ENCODE measurements around the gene PRDM9.

PRDM9 gene

DNA sequence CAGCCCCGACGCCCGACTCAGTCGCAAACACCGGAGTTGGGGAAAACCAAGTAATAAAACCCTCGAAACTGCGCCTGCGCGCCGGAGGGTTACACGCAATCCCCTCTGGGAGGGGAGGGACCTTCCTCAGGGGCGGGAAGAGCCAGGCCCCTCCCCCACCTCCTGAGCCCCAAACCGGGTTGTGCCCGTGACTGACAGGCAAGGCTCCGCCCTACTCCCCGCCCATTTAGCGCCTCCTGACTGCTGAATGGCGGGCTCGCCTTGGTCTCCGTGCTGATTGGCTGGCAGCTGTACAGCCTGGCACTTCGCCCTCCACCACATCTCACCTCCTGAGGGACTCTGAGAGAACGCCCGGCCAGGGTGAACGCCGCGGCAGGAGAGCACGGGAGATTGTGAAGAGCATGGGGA, at the start of gene PRDM9:
PRDM9 (plus strand) TSS at position 332 of the 408 bp plus-strand sequence. CDS start 1,425 bp downstream, outside the sequence.
- H3K9ac ChIP-seq (ENCODE audit: insufficient read length, low read depth): peak within 1 kb of the TSS; percentile 72
- no peaks in the 10 kb centered on the region for H3K4me1 ChIP-seq (ENCODE audit: insufficient read depth, insufficient read length)
- TF ChIP-seq ZNF274 (IDR thresholded peaks at IDR 0.05; ENCODE audit: low read depth, low read length) (no peak), YY1 (IDR thresholded peaks at IDR 0.05; ENCODE audit: insufficient read depth, insufficient read length) (no peak), SUZ12 (IDR thresholded peaks at IDR 0.05; ENCODE audit: extremely low read depth, insufficient read depth, insufficient read length) (no peak)
- H3K36me3 ChIP-seq (ENCODE audit: insufficient read depth, insufficient read length, low read length): no peaks in the 10 kb centered on the region
- peak within 1 kb of the TSS; percentile 53 for H3K4me3 ChIP-seq (ENCODE audit: insufficient read length, low read depth)
- H3K27me3 ChIP-seq (ENCODE audit: insufficient read depth, insufficient read length): no peaks in the 10 kb centered on the region
- H3K9me3 ChIP-seq (ENCODE audit: insufficient read depth, low read length): peaks cover 5% of the 10 kb centered on the region; the same call in 1 of the 2 replicates
- peak; percentile 89 for DNase-seq (ENCODE audit: low read depth, low spot score)

DNA sequence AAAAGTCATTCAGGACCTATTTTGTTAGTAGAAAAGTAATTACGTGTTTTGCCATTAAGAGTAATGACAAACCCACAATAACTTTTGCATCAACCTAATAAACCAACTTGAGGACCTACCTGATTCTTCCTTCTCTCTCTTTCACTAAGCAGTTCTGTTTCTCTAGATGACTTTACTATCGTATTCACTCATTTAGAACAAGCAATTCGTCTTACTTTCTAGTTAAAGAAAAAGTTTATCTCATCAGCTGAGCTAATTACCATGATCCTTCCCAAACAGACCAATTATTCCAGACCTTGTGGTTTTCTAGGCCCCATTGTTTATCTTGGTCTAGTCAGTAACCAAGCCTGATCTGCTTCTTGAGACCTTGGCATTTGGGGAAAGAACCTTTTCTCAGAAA, 49.6 kb upstream of the PRDM9 start:
- no peak for DNase-seq (ENCODE audit: low read depth, low spot score)
- Histone ChIP-seq H3K4me3 (ENCODE audit: insufficient read length, low read depth) (no peak overlapping the region), H3K27me3 (ENCODE audit: insufficient read depth, insufficient read length) (no peaks in the 10 kb centered on the region), H3K36me3 (ENCODE audit: insufficient read depth, insufficient read length, low read length) (no peaks in the 10 kb centered on the region), H3K9me3 (ENCODE audit: insufficient read depth, low read length) (no peaks in the 10 kb centered on the region), H3K9ac (ENCODE audit: insufficient read length, low read depth) (no peak overlapping the region), H3K4me1 (ENCODE audit: insufficient read depth, insufficient read length) (no peaks in the 10 kb centered on the region)
- TF ChIP-seq SUZ12 (IDR thresholded peaks at IDR 0.05; ENCODE audit: extremely low read depth, insufficient read depth, insufficient read length) (no peak), YY1 (IDR thresholded peaks at IDR 0.05; ENCODE audit: insufficient read depth, insufficient read length) (no peak), ZNF274 (IDR thresholded peaks at IDR 0.05; ENCODE audit: low read depth, low read length) (no peak)

DNA sequence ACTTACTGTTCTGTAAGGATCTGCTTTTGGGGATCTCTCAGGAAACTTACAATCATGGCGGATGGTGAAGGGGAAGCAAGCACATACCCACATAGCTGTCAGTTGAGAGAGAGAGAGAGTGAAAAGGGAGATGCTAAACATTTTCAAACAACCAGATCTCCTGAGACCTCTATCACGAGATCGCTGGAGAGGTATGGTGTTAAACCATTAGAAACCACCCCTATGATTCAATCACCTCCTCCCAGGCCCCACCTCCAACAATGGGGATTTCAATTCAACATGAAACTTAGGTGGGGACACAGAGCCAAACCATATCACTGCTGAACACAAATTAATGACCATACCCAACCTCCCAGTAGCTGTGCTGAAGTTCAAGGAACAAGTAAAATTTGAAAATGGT, 48.2 kb upstream of the PRDM9 start:
- TF ChIP-seq ZNF274 (IDR thresholded peaks at IDR 0.05; ENCODE audit: low read depth, low read length): no peak
- TF ChIP-seq YY1 (IDR thresholded peaks at IDR 0.05; ENCODE audit: insufficient read depth, insufficient read length): no peak
- TF ChIP-seq SUZ12 (IDR thresholded peaks at IDR 0.05; ENCODE audit: extremely low read depth, insufficient read depth, insufficient read length): no peak
- no peak overlapping the region for H3K9ac ChIP-seq (ENCODE audit: insufficient read length, low read depth)
- no peaks in the 10 kb centered on the region for H3K27me3 ChIP-seq (ENCODE audit: insufficient read depth, insufficient read length)
- DNase-seq (ENCODE audit: low read depth, low spot score): no peak
- H3K4me3 ChIP-seq (ENCODE audit: insufficient read length, low read depth): no peak overlapping the region
- no peaks in the 10 kb centered on the region for H3K9me3 ChIP-seq (ENCODE audit: insufficient read depth, low read length)
- no peaks in the 10 kb centered on the region for H3K4me1 ChIP-seq (ENCODE audit: insufficient read depth, insufficient read length)
- H3K36me3 ChIP-seq (ENCODE audit: insufficient read depth, insufficient read length, low read length): no peaks in the 10 kb centered on the region

DNA sequence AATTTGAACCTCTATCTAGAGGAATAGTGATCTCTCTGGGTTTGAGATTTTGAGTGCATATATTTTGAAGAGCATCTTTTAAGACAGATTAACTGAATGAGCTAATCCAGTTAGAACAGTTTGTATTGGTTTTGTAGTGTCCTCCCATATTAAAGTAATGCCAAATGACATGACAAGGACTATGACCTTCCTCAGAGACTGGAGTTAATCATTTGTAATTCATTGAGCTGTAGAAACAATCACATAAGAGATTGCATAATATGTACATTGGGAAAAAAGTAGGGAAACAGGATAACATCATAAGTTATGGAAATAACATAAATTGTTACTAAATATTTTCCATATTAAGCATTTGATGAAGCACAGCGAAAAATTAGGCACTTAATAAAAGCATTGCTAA, 45.8 kb upstream of the PRDM9 start:
- no peaks in the 10 kb centered on the region for H3K36me3 ChIP-seq (ENCODE audit: insufficient read depth, insufficient read length, low read length)
- no peak for DNase-seq (ENCODE audit: low read depth, low spot score)
- peaks cover 7% of the 10 kb centered on the region; the same call in 1 of the 2 replicates for H3K9me3 ChIP-seq (ENCODE audit: insufficient read depth, low read length)
- TF ChIP-seq YY1 (IDR thresholded peaks at IDR 0.05; ENCODE audit: insufficient read depth, insufficient read length) (no peak), SUZ12 (IDR thresholded peaks at IDR 0.05; ENCODE audit: extremely low read depth, insufficient read depth, insufficient read length) (no peak), ZNF274 (IDR thresholded peaks at IDR 0.05; ENCODE audit: low read depth, low read length) (no peak)
- no peaks in the 10 kb centered on the region for H3K4me1 ChIP-seq (ENCODE audit: insufficient read depth, insufficient read length)
- H3K27me3 ChIP-seq (ENCODE audit: insufficient read depth, insufficient read length): no peaks in the 10 kb centered on the region
- no peak overlapping the region for H3K4me3 ChIP-seq (ENCODE audit: insufficient read length, low read depth)
- no peak overlapping the region for H3K9ac ChIP-seq (ENCODE audit: insufficient read length, low read depth)

DNA sequence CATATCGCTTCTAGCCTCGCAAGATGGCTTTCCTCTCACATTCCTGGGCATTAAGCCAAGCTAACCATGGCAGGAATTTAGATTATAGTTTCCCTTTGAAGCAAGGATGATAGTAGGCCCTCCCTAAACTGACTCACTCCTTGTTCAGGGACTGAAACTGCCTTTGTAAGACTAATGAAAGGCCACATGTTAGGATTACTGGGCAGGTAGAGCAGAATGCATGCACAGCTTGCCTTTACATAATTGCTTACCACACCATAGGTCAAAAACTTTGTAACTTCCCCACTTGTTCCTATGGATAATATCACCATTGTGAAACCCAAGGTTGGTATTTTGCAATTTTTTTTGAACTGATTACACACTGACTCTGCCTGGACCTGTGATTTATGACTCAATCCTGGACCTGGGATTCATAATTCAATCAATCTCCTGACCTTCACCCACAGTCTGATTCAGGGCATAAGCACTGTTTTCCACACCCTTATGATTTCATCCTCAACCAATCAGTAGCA, 41.0 kb upstream of the PRDM9 start:
- no peaks in the 10 kb centered on the region for H3K27me3 ChIP-seq (ENCODE audit: insufficient read depth, insufficient read length)
- no peaks in the 10 kb centered on the region for H3K4me1 ChIP-seq (ENCODE audit: insufficient read depth, insufficient read length)
- H3K9ac ChIP-seq (ENCODE audit: insufficient read length, low read depth): no peak overlapping the region
- DNase-seq (ENCODE audit: low read depth, low spot score): no peak
- TF ChIP-seq ZNF274 (IDR thresholded peaks at IDR 0.05; ENCODE audit: low read depth, low read length) (no peak), SUZ12 (IDR thresholded peaks at IDR 0.05; ENCODE audit: extremely low read depth, insufficient read depth, insufficient read length) (no peak), YY1 (IDR thresholded peaks at IDR 0.05; ENCODE audit: insufficient read depth, insufficient read length) (no peak)
- peaks cover 10% of the 10 kb centered on the region; the same call in 1 of the 2 replicates for H3K9me3 ChIP-seq (ENCODE audit: insufficient read depth, low read length)
- H3K4me3 ChIP-seq (ENCODE audit: insufficient read length, low read depth): no peak overlapping the region
- no peaks in the 10 kb centered on the region for H3K36me3 ChIP-seq (ENCODE audit: insufficient read depth, insufficient read length, low read length)

DNA sequence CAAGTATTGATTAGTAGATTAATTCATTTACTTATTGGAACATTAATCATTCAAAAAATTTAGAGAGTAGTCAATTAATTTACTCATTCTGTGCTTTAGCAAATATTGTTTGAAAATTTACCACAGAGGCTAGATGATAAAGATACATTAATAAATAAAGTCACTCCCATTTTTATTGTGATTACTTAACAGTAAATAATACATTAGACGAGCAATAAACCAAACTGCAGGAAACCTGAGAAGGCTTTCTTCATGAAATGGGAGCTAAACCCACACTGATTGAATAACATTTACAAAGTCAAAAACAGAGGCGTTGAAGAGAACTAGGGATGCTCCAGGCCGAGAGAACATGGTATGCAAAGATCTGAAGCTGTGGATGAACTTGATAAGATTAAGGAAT, 38.8 kb upstream of the PRDM9 start:
- TF ChIP-seq YY1 (IDR thresholded peaks at IDR 0.05; ENCODE audit: insufficient read depth, insufficient read length) (no peak), SUZ12 (IDR thresholded peaks at IDR 0.05; ENCODE audit: extremely low read depth, insufficient read depth, insufficient read length) (no peak), ZNF274 (IDR thresholded peaks at IDR 0.05; ENCODE audit: low read depth, low read length) (no peak)
- DNase-seq (ENCODE audit: low read depth, low spot score): no peak
- no peak overlapping the region for H3K9ac ChIP-seq (ENCODE audit: insufficient read length, low read depth)
- H3K9me3 ChIP-seq (ENCODE audit: insufficient read depth, low read length): peaks cover 10% of the 10 kb centered on the region; the same call in 1 of the 2 replicates
- no peak overlapping the region for H3K4me3 ChIP-seq (ENCODE audit: insufficient read length, low read depth)
- H3K4me1 ChIP-seq (ENCODE audit: insufficient read depth, insufficient read length): no peaks in the 10 kb centered on the region
- H3K36me3 ChIP-seq (ENCODE audit: insufficient read depth, insufficient read length, low read length): no peaks in the 10 kb centered on the region
- no peaks in the 10 kb centered on the region for H3K27me3 ChIP-seq (ENCODE audit: insufficient read depth, insufficient read length)

DNA sequence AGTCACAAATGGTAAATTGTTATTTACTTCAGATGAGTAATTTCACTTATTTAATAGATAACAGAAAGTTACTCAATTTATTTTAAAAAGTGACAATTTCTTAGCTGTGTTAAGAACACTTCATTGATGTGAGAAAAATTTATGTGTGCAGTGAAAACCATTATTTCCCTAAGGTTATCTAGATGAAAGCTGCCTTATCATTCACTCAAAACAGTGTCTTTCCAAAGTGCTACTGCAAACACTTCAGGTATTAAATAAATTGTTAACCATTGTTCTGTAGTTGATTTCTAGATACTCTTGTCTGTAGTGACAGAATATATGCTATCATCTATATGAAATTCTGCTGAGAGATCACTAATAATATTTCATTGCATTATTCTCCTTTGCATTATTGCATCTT, 33.5 kb upstream of the PRDM9 start:
- no peak for DNase-seq (ENCODE audit: low read depth, low spot score)
- TF ChIP-seq SUZ12 (IDR thresholded peaks at IDR 0.05; ENCODE audit: extremely low read depth, insufficient read depth, insufficient read length): no peak
- no peak for TF ChIP-seq ZNF274 (IDR thresholded peaks at IDR 0.05; ENCODE audit: low read depth, low read length)
- TF ChIP-seq YY1 (IDR thresholded peaks at IDR 0.05; ENCODE audit: insufficient read depth, insufficient read length): no peak
- Histone ChIP-seq H3K27me3 (ENCODE audit: insufficient read depth, insufficient read length) (no peaks in the 10 kb centered on the region), H3K9ac (ENCODE audit: insufficient read length, low read depth) (no peak overlapping the region), H3K9me3 (ENCODE audit: insufficient read depth, low read length) (no peaks in the 10 kb centered on the region), H3K4me3 (ENCODE audit: insufficient read length, low read depth) (no peak overlapping the region), H3K36me3 (ENCODE audit: insufficient read depth, insufficient read length, low read length) (no peaks in the 10 kb centered on the region), H3K4me1 (ENCODE audit: insufficient read depth, insufficient read length) (no peaks in the 10 kb centered on the region)

Measured in NT2/D1 (cell line).